SK-N-SH (cell line): Measurements from ENCODE around the gene LDB2. TPM values are rescaled to one million over a fixed set of nuclear protein-coding genes. Genes with fewer than 3 reads are reported as not detected.

Experiments used
- CTCF ChIA-PET: fragments of 300-600, 350-600 bp; formaldehyde crosslinking; extraction: SDS; loops from one replicate; lab custom pipeline; 2021; lab: Yijun Ruan, JAX
- POLR2A ChIA-PET: fragments of 350-600 bp; sonication (Branson Sonifier 250); formaldehyde crosslinking; extraction: SDS; loops from one replicate; lab custom pipeline; 2020; ENCODE audit warnings: antibody characterized with exemption, inconsistent platforms; lab: Yijun Ruan, JAX
- DNase-seq: peaks from one replicate; pipeline ENCODE4 v3.0.0; 2012
- H2AFZ ChIP-seq: fragments of 200-600 bp; sonication (generic); 2 replicates; pipeline ENCODE4 v1.8.1; 2016; ENCODE audit warnings: antibody characterized with exemption, mild to moderate bottlenecking, low read depth
- H3F3A ChIP-seq: fragments of 200-600 bp; sonication (generic); replicated peaks from 2 replicates; pipeline ENCODE3; 2016; ENCODE audit warnings: antibody characterized with exemption, mild to moderate bottlenecking; ENCODE audit not compliant: insufficient read depth
- H3K27ac ChIP-seq, 2 experiments: fragments of 200-500 bp in 1 of 2; fragments of 200-600 bp in 1 of 2; sonication (Bioruptor generic) in 1 of 2; sonication (generic), shearing (Covaris generic) in 1 of 2; 2 replicates each; pipeline versions ENCODE4 v1.5.1 to v1.6.1; 2014 to 2016; ENCODE audit warnings: low read depth in 2 of 2, inconsistent platforms in 1 of 2, low read length in 1 of 2, mild to moderate bottlenecking in 1 of 2, mixed read lengths in 1 of 2
- H3K27me3 ChIP-seq: fragments of 200-600 bp; sonication (generic), shearing (Covaris generic); 2 replicates; pipeline ENCODE4 v1.6.1; 2016; ENCODE audit warnings: mixed run types; ENCODE audit not compliant: insufficient read depth
- H3K36me3 ChIP-seq, 2 experiments: fragments of 200-500 bp in 1 of 2; fragments of 200-600 bp in 1 of 2; sonication (Bioruptor generic) in 1 of 2; sonication (generic) in 1 of 2; replicated peaks in 1 of 2; 2 replicates each; pipeline versions ENCODE3 to v1.5.1; 2014 to 2016; ENCODE audit warnings: low read length in 1 of 2, mild to moderate bottlenecking in 1 of 2; ENCODE audit not compliant: insufficient read depth in 2 of 2, control insufficient read depth in 1 of 2
- H3K4me1 ChIP-seq, 2 experiments: fragments of 200-500 bp in 1 of 2; fragments of 200-600 bp in 1 of 2; sonication (Bioruptor generic) in 1 of 2; sonication (generic), shearing (Covaris generic) in 1 of 2; 2 replicates each; pipeline versions ENCODE4 v1.5.1 to v1.6.1; 2014 to 2016; ENCODE audit warnings: low read depth in 1 of 2, low read length in 1 of 2, mixed run types in 1 of 2; ENCODE audit not compliant: insufficient read depth in 2 of 2, control insufficient read depth in 1 of 2
- H3K4me2 ChIP-seq: fragments of 200-600 bp; sonication (generic), shearing (Covaris generic); 2 replicates; pipeline ENCODE4 v1.6.1; 2017; ENCODE audit warnings: mixed run types
- H3K4me3 ChIP-seq, 2 experiments: fragments of 200-500 bp in 1 of 2; fragments of 200-600 bp in 1 of 2; sonication (Bioruptor generic) in 1 of 2; sonication (generic), shearing (Covaris generic) in 1 of 2; 2 replicates each; pipeline versions ENCODE4 v1.5.1 to v1.8.1; 2014 to 2016; ENCODE audit warnings: low read depth in 2 of 2, inconsistent platforms in 1 of 2, low read length in 1 of 2, mild to moderate bottlenecking in 1 of 2, mixed read lengths in 1 of 2, moderate library complexity in 1 of 2
- H3K79me2 ChIP-seq: fragments of 200-600 bp; sonication (generic); 2 replicates; pipeline ENCODE4 v1.8.1; 2017; ENCODE audit warnings: mild to moderate bottlenecking; ENCODE audit not compliant: insufficient read depth
- H3K9ac ChIP-seq: fragments of 200-600 bp; sonication (generic); 2 replicates; pipeline ENCODE4 v1.6.1; 2017; ENCODE audit warnings: mixed run types
- H3K9me2 ChIP-seq: fragments of 200-600 bp; sonication (generic); 2 replicates; pipeline ENCODE4 v1.6.1; 2017; ENCODE audit warnings: mixed run types
- H3K9me3 ChIP-seq: fragments of 200-600 bp; sonication (generic); 2 replicates; pipeline ENCODE4 v1.6.1; 2017; ENCODE audit warnings: mixed run types, mild to moderate bottlenecking, moderate library complexity
- H4K20me1 ChIP-seq: fragments of 200-600 bp; sonication (generic); 2 replicates; pipeline ENCODE4 v1.6.1; 2017; ENCODE audit warnings: mild to moderate bottlenecking, mixed run types; ENCODE audit not compliant: insufficient read depth
- CHD2 ChIP-seq: fragments of 150-350 bp; IDR thresholded peaks from 2 replicates; pipeline ENCODE4 v1.6.1; 2018; ENCODE audit warnings: low read length; ENCODE audit not compliant: partially characterized antibody
- ELF1 ChIP-seq: IDR thresholded peaks from 2 replicates; pipeline ENCODE4 v1.4.0; 2012
- EP300 ChIP-seq, 2 experiments: IDR thresholded peaks; 2 replicates each; pipeline versions ENCODE4 v1.4.0 to v1.6.1; 2012; ENCODE audit warnings: borderline replicate concordance in 1 of 2, low read depth in 1 of 2, low read length in 1 of 2
- EZH2phosphoT487 ChIP-seq: fragments of 200-600 bp; sonication (generic); IDR thresholded peaks from 2 replicates; pipeline ENCODE4 v1.6.1; 2017; ENCODE audit warnings: low read depth, mixed run types, mild to moderate bottlenecking, antibody characterized with exemption, moderate library complexity, borderline replicate concordance
- GABPA ChIP-seq: IDR thresholded peaks from 2 replicates; pipeline ENCODE4 v1.4.0; 2012; ENCODE audit warnings: low read depth, mild to moderate bottlenecking
- GATA2 ChIP-seq: sonication (generic); formaldehyde crosslinking; IDR thresholded peaks from 2 replicates; pipeline ENCODE4 v1.5.0; 2020; ENCODE audit warnings: mild to moderate bottlenecking, missing genetic modification reagents
- MEF2A ChIP-seq: IDR thresholded peaks from 2 replicates; pipeline ENCODE4 v1.4.0; 2012; ENCODE audit warnings: low read depth, borderline replicate concordance
- MXI1 ChIP-seq: IDR thresholded peaks from 2 replicates; pipeline ENCODE4 v1.6.1; 2012; ENCODE audit warnings: mild to moderate bottlenecking, low read depth, low read length, improper control_type of control experiment
- NFIC ChIP-seq: IDR thresholded peaks from 2 replicates; pipeline ENCODE4 v1.4.0; 2012; ENCODE audit warnings: borderline replicate concordance
- NRF1 ChIP-seq: IDR thresholded peaks from 2 replicates; pipeline ENCODE4 v1.6.1; 2012; ENCODE audit warnings: low read depth, mild to moderate bottlenecking, low read length
- PBX3 ChIP-seq: IDR thresholded peaks from 2 replicates; pipeline ENCODE4; 2012
- POLR2AphosphoS5 ChIP-seq: IDR thresholded peaks from 2 replicates; pipeline ENCODE4 v1.6.1; 2012; ENCODE audit warnings: low read depth, low read length
- RAD21 ChIP-seq: IDR thresholded peaks from 2 replicates; pipeline ENCODE4 v1.6.1; 2012; ENCODE audit warnings: mild to moderate bottlenecking, low read length
- RFX5 ChIP-seq: IDR thresholded peaks from 2 replicates; pipeline ENCODE4 v1.6.1; 2012; ENCODE audit warnings: mild to moderate bottlenecking, improper control_type of control experiment, low read length
- RXRA ChIP-seq: IDR thresholded peaks from 2 replicates; pipeline ENCODE4 v1.4.0; 2012; ENCODE audit warnings: low read depth, mild to moderate bottlenecking, borderline replicate concordance
- SMC3 ChIP-seq: IDR thresholded peaks from 2 replicates; pipeline ENCODE4 v1.6.1; 2012; ENCODE audit warnings: low read depth, low read length, improper control_type of control experiment
- TCF12 ChIP-seq: IDR thresholded peaks from 2 replicates; pipeline ENCODE4 v1.4.0; 2012
- YY1 ChIP-seq: IDR thresholded peaks from 2 replicates; pipeline ENCODE4 v1.4.0; 2012; ENCODE audit warnings: low read depth, mild to moderate bottlenecking
- ZBTB33 ChIP-seq: IDR thresholded peaks from 2 replicates; pipeline ENCODE4 v1.4.0; 2012; ENCODE audit warnings: low read depth, borderline replicate concordance
- WGBS: methylation state at CpG from one replicate; pipeline ENCODE4 v1.1.6; 2017; ENCODE audit warnings: low lambda C conversion rate; 5-methylcytosine and 5-hydroxymethylcytosine counted together
- polyA plus RNA-seq, 3 experiments: library from polyadenylated mRNA; depleted of rRNA; stranded (reverse); fragments of >200 nt; gene quantifications; 2 replicates each; pipeline ENCODE4 v1.2.3, GENCODE V29; 2012
- TF ChIP-seq, protein P1 (sequence below): IDR thresholded peaks from 2 replicates; pipeline ENCODE4 v1.4.0; 2012; ENCODE audit warnings: low read depth, borderline replicate concordance
- TF ChIP-seq, protein P2 (sequence below): fragments of 200-600 bp; sonication (generic); IDR thresholded peaks from 2 replicates; pipeline ENCODE4 v1.6.1; 2017; ENCODE audit warnings: antibody characterized with exemption, mild to moderate bottlenecking, moderate library complexity

LDB2 gene
- polyA plus RNA-seq, 1 of the 3 experiments (the other 2 are of a cell fraction) = 11.0 TPM

GRCh38 chr4:16790508-16790907, 107.9 kb downstream of the LDB2 start (continued):
- TF ChIP-seq, protein P1, sequence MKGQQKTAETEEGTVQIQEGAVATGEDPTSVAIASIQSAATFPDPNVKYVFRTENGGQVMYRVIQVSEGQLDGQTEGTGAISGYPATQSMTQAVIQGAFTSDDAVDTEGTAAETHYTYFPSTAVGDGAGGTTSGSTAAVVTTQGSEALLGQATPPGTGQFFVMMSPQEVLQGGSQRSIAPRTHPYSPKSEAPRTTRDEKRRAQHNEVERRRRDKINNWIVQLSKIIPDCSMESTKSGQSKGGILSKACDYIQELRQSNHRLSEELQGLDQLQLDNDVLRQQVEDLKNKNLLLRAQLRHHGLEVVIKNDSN = no peak
- no peak for TF ChIP-seq TCF12
- no peak for TF ChIP-seq RXRA
- TF ChIP-seq GABPA = no peak
- TF ChIP-seq CHD2 = no peak

- Histone ChIP-seq H3F3A (no peaks in the 10 kb centered on the region), H3K4me2 (no peak overlapping the region), H2AFZ (no peak overlapping the region), H3K4me3 (no peak overlapping the region), H3K79me2 (no peaks in the 10 kb centered on the region), H3K4me1 (peaks cover 10 to 12% of the 10 kb centered on the region in 2 experiments; a peak in 3 of 4 replicates), H3K27ac (no peak overlapping the region), H3K36me3 (no peaks in the 10 kb centered on the region), H4K20me1 (no peaks in the 10 kb centered on the region), H3K9me2 (no peaks in the 10 kb centered on the region), H3K27me3 (no peaks in the 10 kb centered on the region), H3K9ac (no peak overlapping the region), H3K9me3 (no peaks in the 10 kb centered on the region)
- TF ChIP-seq EP300 (IDR thresholded peaks at IDR 0.05; ENCODE audit: borderline replicate concordance in 1 of 2, low read depth in 1 of 2, low read length in 1 of 2) (0 out of 4 replicates have a peak, but pooled peaks of 1 of the 2 experiments have one; percentile 13), ZBTB33 (no peak), MEF2A (no peak), GATA2 (CRISPR knock-in tag) (no peak)
- WGBS = 81% methylated on average over 3 of the region's 3 CpGs
- no peak for DNase-seq
- CTCF ChIA-PET = no interaction called here
- POLR2A ChIA-PET = interaction anchor here (0.6 kb wide), 1 partner anchor 19 kb away, joined by 5 read pairs; no protein-coding TSS in a partner anchor
Measured at GRCh38 chr4:16788868-16789267, 109.6 kb downstream of the LDB2 start.

GRCh38 chr4:16785793-16786527, 112.5 kb downstream of the LDB2 start:
- Histone ChIP-seq H3K27ac (peak overlapping the region in 1 of 2 experiments; percentile 48; a peak in 2 of 4 replicates), H3K9me3 (no peaks in the 10 kb centered on the region), H3K4me2 (peak overlapping the region; percentile 30; the same call in 1 of the 2 replicates), H3K36me3 (no peaks in the 10 kb centered on the region), H3F3A (no peaks in the 10 kb centered on the region), H3K27me3 (no peaks in the 10 kb centered on the region), H3K4me1 (peaks cover 6 to 12% of the 10 kb centered on the region in 2 experiments; a peak in 2 of 4 replicates), H2AFZ (peak overlapping the region; percentile 27; the same call in 1 of the 2 replicates), H3K9ac (no peak overlapping the region), H3K9me2 (no peaks in the 10 kb centered on the region), H3K4me3 (no peak overlapping the region), H4K20me1 (no peaks in the 10 kb centered on the region), H3K79me2 (no peaks in the 10 kb centered on the region)
- WGBS = 57% methylated on average over 6 of the region's 6 CpGs
- DNase-seq = no peak
- ChIA-PET CTCF (interaction anchor here (1.3 to 2.6 kb wide), 2 partner anchors 8 to 22 kb away, joined by 7 to 8 read pairs; no protein-coding TSS in a partner anchor), POLR2A (no interaction called here)
- TF ChIP-seq POLR2AphosphoS5 = no peak
- no peak for TF ChIP-seq PBX3
- TF ChIP-seq RFX5 = no peak
- no peak for TF ChIP-seq RAD21
- TF ChIP-seq MXI1 = no peak
- no peak for TF ChIP-seq NRF1
- TF ChIP-seq YY1 = no peak
- no peak for TF ChIP-seq SMC3
- TF ChIP-seq, protein P1 = no peak
- no peak for TF ChIP-seq ELF1
- TF ChIP-seq NFIC = no peak
- no peak for TF ChIP-seq EZH2phosphoT487
- TF ChIP-seq, protein P2, sequence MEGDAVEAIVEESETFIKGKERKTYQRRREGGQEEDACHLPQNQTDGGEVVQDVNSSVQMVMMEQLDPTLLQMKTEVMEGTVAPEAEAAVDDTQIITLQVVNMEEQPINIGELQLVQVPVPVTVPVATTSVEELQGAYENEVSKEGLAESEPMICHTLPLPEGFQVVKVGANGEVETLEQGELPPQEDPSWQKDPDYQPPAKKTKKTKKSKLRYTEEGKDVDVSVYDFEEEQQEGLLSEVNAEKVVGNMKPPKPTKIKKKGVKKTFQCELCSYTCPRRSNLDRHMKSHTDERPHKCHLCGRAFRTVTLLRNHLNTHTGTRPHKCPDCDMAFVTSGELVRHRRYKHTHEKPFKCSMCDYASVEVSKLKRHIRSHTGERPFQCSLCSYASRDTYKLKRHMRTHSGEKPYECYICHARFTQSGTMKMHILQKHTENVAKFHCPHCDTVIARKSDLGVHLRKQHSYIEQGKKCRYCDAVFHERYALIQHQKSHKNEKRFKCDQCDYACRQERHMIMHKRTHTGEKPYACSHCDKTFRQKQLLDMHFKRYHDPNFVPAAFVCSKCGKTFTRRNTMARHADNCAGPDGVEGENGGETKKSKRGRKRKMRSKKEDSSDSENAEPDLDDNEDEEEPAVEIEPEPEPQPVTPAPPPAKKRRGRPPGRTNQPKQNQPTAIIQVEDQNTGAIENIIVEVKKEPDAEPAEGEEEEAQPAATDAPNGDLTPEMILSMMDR = no peak
